Stimulated activated CD4-positive, alpha-beta T cell treated with anti-CD3 and anti-CD28 coated beads, Interleukin-2, amount 100 ng/mL, for 24 hours (primary cell): ENCODE data around the gene ELMO1.

Experiments used
- DNase-seq, 2 donors: peaks; one replicate each; pipeline ENCODE4 v3.0.0-alpha.2; 2020

The ELMO1 gene

DNA sequence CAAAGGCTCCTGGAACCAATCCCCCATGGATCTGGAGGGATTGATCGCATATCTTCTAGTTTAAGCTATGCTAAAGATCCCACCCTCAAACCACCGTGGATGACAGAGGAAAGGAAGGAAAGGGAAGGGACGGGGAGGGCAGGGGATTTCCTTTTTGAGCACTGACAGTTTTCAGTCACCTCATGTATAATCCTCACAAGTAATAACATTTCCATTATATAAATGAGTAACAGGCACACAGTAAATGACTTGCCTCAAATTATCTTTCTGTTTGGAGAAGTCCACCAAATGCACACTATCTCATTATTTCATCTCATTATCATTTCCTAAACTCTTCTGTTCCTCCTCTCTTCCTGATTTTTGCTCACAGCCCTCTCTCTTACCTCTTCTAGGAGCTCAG lies 597.3 kb downstream of the ELMO1 start:
- no peak for DNase-seq

GRCh38 chr7:36847946-36848345 lies 600.7 kb downstream of the ELMO1 start:
- DNase-seq = no peak

- DNase-seq = no peak
Observed at GRCh38 chr7:36844374-36844773, 604.3 kb downstream of the ELMO1 start.

GRCh38 chr7:36840904-36841303 lies 607.8 kb downstream of the ELMO1 start:
- no peak for DNase-seq

DNA sequence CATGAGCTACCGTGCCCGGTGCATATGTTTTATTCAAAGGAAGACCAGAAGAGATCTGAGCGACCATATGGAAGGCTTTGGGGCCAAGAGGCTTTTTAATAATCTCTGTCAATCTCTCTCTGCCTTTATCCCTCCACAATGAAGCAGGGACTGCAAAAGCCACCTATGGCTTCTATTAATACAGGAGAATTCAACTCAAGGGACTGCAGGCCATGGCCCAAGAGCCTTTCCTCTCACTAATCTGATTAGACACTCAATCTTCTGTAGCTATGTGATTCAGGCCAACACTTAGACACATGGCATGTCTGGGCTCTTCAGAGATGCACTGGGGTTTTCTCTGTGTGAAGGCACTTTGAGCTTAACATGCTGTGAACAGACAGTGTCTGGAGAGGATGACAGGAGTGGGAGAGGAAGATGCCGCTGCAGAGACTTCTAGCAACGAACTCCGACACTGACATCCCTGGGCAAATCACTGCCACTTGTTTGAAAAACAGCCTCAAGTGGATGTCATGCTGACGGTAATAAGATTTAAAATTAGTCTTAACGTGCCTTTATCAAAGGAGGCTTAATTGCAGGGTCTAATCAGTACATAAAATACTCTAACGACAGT lies 609.9 kb downstream of the ELMO1 start:
- no peak for DNase-seq

GRCh38 chr7:36831049-36831448 lies 617.6 kb downstream of the ELMO1 start:
- no peak for DNase-seq

GRCh38 chr7:36827726-36828703 lies 620.6 kb downstream of the ELMO1 start:
- no peak for DNase-seq

- DNase-seq = no peak
Observed at GRCh38 chr7:36825501-36825900, 623.2 kb downstream of the ELMO1 start.

GRCh38 chr7:36823353-36823752 lies 625.3 kb downstream of the ELMO1 start:
- DNase-seq = no peak

- DNase-seq = no peak
Observed at GRCh38 chr7:36821617-36822016, 627.0 kb downstream of the ELMO1 start.

GRCh38 chr7:36820527-36821170 lies 628.0 kb downstream of the ELMO1 start:
- DNase-seq = no peak

GRCh38 chr7:36819639-36820038 lies 629.0 kb downstream of the ELMO1 start:
- no peak for DNase-seq

DNA sequence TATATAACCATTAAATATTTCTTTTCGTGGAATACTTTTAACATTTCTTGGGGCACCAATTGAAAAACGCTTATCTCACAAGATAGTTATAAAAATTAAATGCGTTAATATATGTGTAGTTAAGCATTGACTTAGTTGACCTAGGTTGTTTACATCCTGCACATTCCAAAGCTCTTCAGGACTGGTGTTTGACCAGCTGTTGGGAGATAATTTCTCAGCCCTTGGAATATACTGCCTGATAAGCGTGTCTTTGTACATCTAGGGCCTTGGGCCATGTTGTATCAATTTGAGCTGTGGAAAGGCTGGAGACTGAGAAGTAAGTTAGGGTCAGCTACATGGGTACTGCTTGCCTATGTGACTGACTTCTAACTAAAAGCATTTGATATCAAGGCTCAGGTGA lies 634.4 kb downstream of the ELMO1 start:
- no peak for DNase-seq

- DNase-seq = no peak
Observed at GRCh38 chr7:36811807-36812206, 636.9 kb downstream of the ELMO1 start.

- no peak for DNase-seq
Observed at GRCh38 chr7:36810489-36810888, 638.2 kb downstream of the ELMO1 start.

- no peak for DNase-seq
Observed at GRCh38 chr7:36810032-36810431, 638.6 kb downstream of the ELMO1 start.

GRCh38 chr7:36809510-36809909 lies 639.2 kb downstream of the ELMO1 start:
- DNase-seq = no peak

GRCh38 chr7:36809086-36809485 lies 639.6 kb downstream of the ELMO1 start:
- no peak for DNase-seq

DNA sequence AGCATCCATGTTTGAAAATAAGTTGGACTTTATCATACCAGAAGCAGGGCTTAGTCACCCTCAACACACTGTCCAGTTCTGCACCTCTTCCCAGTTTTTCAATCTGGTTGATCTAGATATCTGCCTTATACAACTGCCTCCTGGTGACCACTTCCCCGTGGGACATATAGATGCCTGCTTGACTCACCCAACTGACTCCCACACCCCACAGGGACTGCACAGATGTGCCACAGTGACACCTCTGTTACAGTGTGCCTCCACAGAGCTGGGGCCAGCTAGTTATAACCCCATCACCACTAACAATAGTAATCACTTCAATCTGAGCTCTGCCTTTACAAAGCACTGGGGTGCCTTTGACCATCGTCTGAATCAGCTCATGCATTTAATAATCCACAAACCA lies 641.8 kb downstream of the ELMO1 start:
- DNase-seq = no peak
